ENCODE data around the gene C8B.

Gene C8B

GRCh38 chr1:56921479-56921878, 44.3 kb downstream of the C8B start:
- no peak overlapping the region for H3K4me3 ChIP-seq (ENCODE audit: control insufficient read depth, low read depth, low read length)
- DNase-seq (ENCODE audit: low read depth): no peak
- TF ChIP-seq CTCF (IDR thresholded peaks at IDR 0.05; ENCODE audit: control insufficient read depth, insufficient read depth, low read depth, low read length, missing control alignments): no peak

- H3K4me3 ChIP-seq (ENCODE audit: control insufficient read depth, low read depth, low read length): no peak overlapping the region
- TF ChIP-seq CTCF (IDR thresholded peaks at IDR 0.05; ENCODE audit: control insufficient read depth, insufficient read depth, low read depth, low read length, missing control alignments): no peak
- DNase-seq (ENCODE audit: low read depth): no peak
These were observed 45.2 kb downstream of the C8B start for GRCh38 chr1:56920591-56921001.

GRCh38 chr1:56917356-56917755, 48.5 kb downstream of the C8B start:
- no peak overlapping the region for H3K4me3 ChIP-seq (ENCODE audit: control insufficient read depth, low read depth, low read length)
- TF ChIP-seq CTCF (IDR thresholded peaks at IDR 0.05; ENCODE audit: control insufficient read depth, insufficient read depth, low read depth, low read length, missing control alignments): no peak
- no peak for DNase-seq (ENCODE audit: low read depth)

GRCh38 chr1:56916630-56917029, 49.2 kb downstream of the C8B start:
- TF ChIP-seq CTCF (IDR thresholded peaks at IDR 0.05; ENCODE audit: control insufficient read depth, insufficient read depth, low read depth, low read length, missing control alignments): no peak
- H3K4me3 ChIP-seq (ENCODE audit: control insufficient read depth, low read depth, low read length): no peak overlapping the region
- no peak for DNase-seq (ENCODE audit: low read depth)

GRCh38 chr1:56915960-56916359, 49.9 kb downstream of the C8B start:
- H3K4me3 ChIP-seq (ENCODE audit: control insufficient read depth, low read depth, low read length): no peak overlapping the region
- TF ChIP-seq CTCF (IDR thresholded peaks at IDR 0.05; ENCODE audit: control insufficient read depth, insufficient read depth, low read depth, low read length, missing control alignments): no peak
- DNase-seq (ENCODE audit: low read depth): no peak

GRCh38 chr1:56912325-56912724, 53.5 kb downstream of the C8B start:
- H3K4me3 ChIP-seq (ENCODE audit: control insufficient read depth, low read depth, low read length): no peak overlapping the region
- no peak for TF ChIP-seq CTCF (IDR thresholded peaks at IDR 0.05; ENCODE audit: control insufficient read depth, insufficient read depth, low read depth, low read length, missing control alignments)
- no peak for DNase-seq (ENCODE audit: low read depth)
